ENCODE results near the gene RPS15. TPM values are rescaled to one million over a fixed set of nuclear protein-coding genes. Genes with fewer than 3 reads are reported as not detected.

RPS15 gene
- polyA plus RNA-seq, 1 of the 3 experiments (the other 2 are of a cell fraction) = 3,749 TPM

DNA sequence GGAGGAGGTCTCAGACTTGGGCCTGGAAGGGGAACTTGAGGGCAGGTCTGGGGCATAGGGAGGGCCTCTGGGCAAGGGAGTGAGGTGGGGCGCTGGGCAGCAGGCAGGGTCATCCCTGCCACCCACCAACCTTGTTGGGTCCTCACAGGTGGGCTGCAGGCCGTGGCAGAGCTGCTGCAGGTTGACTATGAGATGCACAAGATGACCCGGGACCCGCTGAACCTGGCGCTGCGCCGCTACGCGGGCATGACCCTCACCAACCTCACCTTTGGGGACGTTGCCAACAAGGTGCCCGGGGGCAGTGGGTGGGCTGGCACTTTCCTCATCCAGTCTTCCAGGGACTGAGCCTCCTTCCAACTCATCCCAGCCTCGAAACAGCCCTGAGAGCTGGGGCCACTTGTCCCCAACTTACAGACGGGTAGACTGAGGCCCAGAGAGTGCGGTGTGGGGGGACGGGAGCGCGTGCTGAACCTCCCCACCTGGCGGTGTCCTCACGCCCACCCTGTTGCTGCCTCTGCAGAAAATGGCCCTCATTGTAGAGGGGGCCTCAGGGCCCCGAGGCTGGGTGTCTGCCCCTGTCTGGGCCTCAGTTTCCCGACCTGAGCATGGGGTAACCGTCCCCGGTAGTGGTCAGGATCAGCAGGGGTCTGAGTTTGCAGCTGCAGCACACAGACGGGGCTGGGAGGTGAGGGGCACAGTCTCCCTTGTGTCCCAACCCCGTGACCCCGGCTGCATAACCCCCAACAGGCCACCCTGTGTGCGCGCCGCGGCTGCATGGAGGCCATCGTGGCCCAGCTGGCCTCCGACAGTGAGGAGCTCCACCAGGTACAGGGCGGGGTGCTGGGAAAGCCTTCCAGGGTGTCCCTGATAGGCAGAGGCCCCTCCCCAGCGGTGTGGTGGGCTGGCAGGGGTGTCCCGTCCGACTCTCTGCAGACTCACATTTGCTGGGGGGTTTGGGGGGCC lies 22.1 kb downstream of the RPS15 start (continued):
- TF ChIP-seq, protein P1, sequence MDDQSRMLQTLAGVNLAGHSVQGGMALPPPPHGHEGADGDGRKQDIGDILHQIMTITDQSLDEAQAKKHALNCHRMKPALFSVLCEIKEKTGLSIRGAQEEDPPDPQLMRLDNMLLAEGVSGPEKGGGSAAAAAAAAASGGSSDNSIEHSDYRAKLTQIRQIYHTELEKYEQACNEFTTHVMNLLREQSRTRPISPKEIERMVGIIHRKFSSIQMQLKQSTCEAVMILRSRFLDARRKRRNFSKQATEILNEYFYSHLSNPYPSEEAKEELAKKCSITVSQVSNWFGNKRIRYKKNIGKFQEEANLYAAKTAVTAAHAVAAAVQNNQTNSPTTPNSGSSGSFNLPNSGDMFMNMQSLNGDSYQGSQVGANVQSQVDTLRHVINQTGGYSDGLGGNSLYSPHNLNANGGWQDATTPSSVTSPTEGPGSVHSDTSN (IDR thresholded peaks at IDR 0.05) = no peak
- TF ChIP-seq, protein P2, sequence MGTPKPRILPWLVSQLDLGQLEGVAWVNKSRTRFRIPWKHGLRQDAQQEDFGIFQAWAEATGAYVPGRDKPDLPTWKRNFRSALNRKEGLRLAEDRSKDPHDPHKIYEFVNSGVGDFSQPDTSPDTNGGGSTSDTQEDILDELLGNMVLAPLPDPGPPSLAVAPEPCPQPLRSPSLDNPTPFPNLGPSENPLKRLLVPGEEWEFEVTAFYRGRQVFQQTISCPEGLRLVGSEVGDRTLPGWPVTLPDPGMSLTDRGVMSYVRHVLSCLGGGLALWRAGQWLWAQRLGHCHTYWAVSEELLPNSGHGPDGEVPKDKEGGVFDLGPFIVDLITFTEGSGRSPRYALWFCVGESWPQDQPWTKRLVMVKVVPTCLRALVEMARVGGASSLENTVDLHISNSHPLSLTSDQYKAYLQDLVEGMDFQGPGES (IDR thresholded peaks at IDR 0.05; ENCODE audit: low read depth, low read length) = no peak
- TF ChIP-seq, protein P3, sequence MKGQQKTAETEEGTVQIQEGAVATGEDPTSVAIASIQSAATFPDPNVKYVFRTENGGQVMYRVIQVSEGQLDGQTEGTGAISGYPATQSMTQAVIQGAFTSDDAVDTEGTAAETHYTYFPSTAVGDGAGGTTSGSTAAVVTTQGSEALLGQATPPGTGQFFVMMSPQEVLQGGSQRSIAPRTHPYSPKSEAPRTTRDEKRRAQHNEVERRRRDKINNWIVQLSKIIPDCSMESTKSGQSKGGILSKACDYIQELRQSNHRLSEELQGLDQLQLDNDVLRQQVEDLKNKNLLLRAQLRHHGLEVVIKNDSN (IDR thresholded peaks at IDR 0.05; ENCODE audit: borderline replicate concordance, low read depth) = no peak
- TF ChIP-seq TEAD4 (IDR thresholded peaks at IDR 0.05; ENCODE audit: borderline replicate concordance, insufficient read depth) (no peak), GABPA (IDR thresholded peaks at IDR 0.05; ENCODE audit: low read depth) (no peak), EP300 (IDR thresholded peaks at IDR 0.05; ENCODE audit: borderline replicate concordance in 1 of 2, low read depth in 1 of 2, low read length in 1 of 2) (no peak), POLR2AphosphoS5 (IDR thresholded peaks at IDR 0.05; ENCODE audit: low read depth, low read length) (no peak), ELF1 (IDR thresholded peaks at IDR 0.05) (no peak), SIN3A (IDR thresholded peaks at IDR 0.05; ENCODE audit: borderline replicate concordance, low read depth, low read length) (no peak), RCOR1 (IDR thresholded peaks at IDR 0.05; ENCODE audit: low read length) (no peak), FOXM1 (IDR thresholded peaks at IDR 0.05; ENCODE audit: low read depth) (no peak)
- TF ChIP-seq, protein P4, sequence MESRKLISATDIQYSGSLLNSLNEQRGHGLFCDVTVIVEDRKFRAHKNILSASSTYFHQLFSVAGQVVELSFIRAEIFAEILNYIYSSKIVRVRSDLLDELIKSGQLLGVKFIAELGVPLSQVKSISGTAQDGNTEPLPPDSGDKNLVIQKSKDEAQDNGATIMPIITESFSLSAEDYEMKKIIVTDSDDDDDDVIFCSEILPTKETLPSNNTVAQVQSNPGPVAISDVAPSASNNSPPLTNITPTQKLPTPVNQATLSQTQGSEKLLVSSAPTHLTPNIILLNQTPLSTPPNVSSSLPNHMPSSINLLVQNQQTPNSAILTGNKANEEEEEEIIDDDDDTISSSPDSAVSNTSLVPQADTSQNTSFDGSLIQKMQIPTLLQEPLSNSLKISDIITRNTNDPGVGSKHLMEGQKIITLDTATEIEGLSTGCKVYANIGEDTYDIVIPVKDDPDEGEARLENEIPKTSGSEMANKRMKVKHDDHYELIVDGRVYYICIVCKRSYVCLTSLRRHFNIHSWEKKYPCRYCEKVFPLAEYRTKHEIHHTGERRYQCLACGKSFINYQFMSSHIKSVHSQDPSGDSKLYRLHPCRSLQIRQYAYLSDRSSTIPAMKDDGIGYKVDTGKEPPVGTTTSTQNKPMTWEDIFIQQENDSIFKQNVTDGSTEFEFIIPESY (IDR thresholded peaks at IDR 0.05; ENCODE audit: borderline replicate concordance, low read depth) = no peak

DNA sequence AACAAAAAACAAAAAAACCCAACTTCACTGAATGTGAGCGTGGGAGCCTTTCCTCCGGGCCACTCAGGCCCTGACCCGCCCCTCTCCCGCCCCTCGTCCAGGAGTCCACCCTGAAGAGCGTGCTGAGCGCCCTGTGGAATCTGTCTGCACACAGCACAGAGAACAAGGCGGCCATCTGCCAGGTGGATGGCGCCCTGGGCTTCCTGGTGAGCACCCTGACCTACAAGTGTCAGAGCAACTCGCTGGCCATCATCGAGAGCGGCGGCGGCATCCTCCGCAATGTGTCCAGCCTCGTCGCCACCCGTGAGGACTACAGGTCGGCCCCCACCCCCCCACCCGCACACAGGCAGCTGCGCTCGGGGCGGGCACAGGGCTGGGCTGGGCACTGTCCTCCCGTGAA lies 23.7 kb downstream of the RPS15 start:
- ChIA-PET CTCF (no interaction called here), POLR2A (interaction anchor here (1.0 kb wide), 1 partner anchor 10 kb away, joined by 3 read pairs; no protein-coding TSS in a partner anchor)
- H3K27ac ChIP-seq (ENCODE audit: low read depth in 2 of 2, low read length in 1 of 2) = no peak overlapping the region
- 0 out of 2 replicates have a peak, but pooled peaks cover 4% of the 10 kb centered on the region for H4K20me1 ChIP-seq (ENCODE audit: insufficient read depth)
- 95% methylated on average over 15 of the region's 24 CpGs for WGBS (ENCODE audit: low lambda C conversion rate)
- TF ChIP-seq MEF2A (IDR thresholded peaks at IDR 0.05; ENCODE audit: borderline replicate concordance, low read depth) (no peak), TCF12 (IDR thresholded peaks at IDR 0.05) (no peak), FOSL2 (IDR thresholded peaks at IDR 0.05; ENCODE audit: borderline replicate concordance, low read depth) (no peak), RCOR1 (IDR thresholded peaks at IDR 0.05; ENCODE audit: low read length) (no peak), RFX5 (IDR thresholded peaks at IDR 0.05; ENCODE audit: low read length) (no peak), CHD2 (IDR thresholded peaks at IDR 0.05; ENCODE audit: low read length, partially characterized antibody) (no peak), GATA2 (CRISPR knock-in tag; IDR thresholded peaks at IDR 0.05) (no peak)
- TF ChIP-seq, protein P5, sequence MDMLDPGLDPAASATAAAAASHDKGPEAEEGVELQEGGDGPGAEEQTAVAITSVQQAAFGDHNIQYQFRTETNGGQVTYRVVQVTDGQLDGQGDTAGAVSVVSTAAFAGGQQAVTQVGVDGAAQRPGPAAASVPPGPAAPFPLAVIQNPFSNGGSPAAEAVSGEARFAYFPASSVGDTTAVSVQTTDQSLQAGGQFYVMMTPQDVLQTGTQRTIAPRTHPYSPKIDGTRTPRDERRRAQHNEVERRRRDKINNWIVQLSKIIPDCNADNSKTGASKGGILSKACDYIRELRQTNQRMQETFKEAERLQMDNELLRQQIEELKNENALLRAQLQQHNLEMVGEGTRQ (IDR thresholded peaks at IDR 0.05; ENCODE audit: borderline replicate concordance, low read depth, low read length) = no peak
- TF ChIP-seq, protein P1 (IDR thresholded peaks at IDR 0.05) = no peak
- TF ChIP-seq, protein P4 (IDR thresholded peaks at IDR 0.05; ENCODE audit: borderline replicate concordance, low read depth) = no peak
- H3K9ac ChIP-seq = no peak overlapping the region
- H3F3A ChIP-seq (replicated peaks; ENCODE audit: insufficient read depth) = peaks cover 3% of the 10 kb centered on the region
- no peaks in the 10 kb centered on the region for H3K4me1 ChIP-seq (ENCODE audit: control insufficient read depth in 1 of 2, insufficient read depth in 2 of 2, low read depth in 1 of 2, low read length in 1 of 2)
- no peaks in the 10 kb centered on the region for H3K9me2 ChIP-seq
- H2AFZ ChIP-seq (ENCODE audit: low read depth) = no peak overlapping the region
- peaks cover 4 to 17% of the 10 kb centered on the region in 2 experiments for H3K36me3 ChIP-seq (replicated peaks in 1 of 2; ENCODE audit: control insufficient read depth in 1 of 2, insufficient read depth in 2 of 2, low read length in 1 of 2)
- H3K27me3 ChIP-seq (ENCODE audit: insufficient read depth) = no peaks in the 10 kb centered on the region
- H3K4me3 ChIP-seq (ENCODE audit: low read depth in 2 of 2, low read length in 1 of 2) = no peak overlapping the region
- no peak overlapping the region for H3K4me2 ChIP-seq
- no peaks in the 10 kb centered on the region for H3K79me2 ChIP-seq (ENCODE audit: insufficient read depth)
- DNase-seq = no peak
- no peaks in the 10 kb centered on the region for H3K9me3 ChIP-seq

All from SK-N-SH (cell line).